ENCODE data around the gene FHOD1. TPM values are rescaled to one million over a fixed set of nuclear protein-coding genes. Genes with fewer than 3 reads are reported as not detected.
A peak's percentile ranks its signal among the peaks of the same experiment; 100 is the strongest.

The FHOD1 gene
- total and polyA plus RNA-seq, 12 donors: 16.6 to 148 (median 45.5) TPM

- no peaks in the 10 kb centered on the region for H3K9me3 ChIP-seq (replicated peaks in 1 of 3)
- no peak overlapping the region for H3K4me3 ChIP-seq
- no peaks in the 10 kb centered on the region for H3K36me3 ChIP-seq (replicated peaks in 1 of 2)
- no peak for DNase-seq
- no peaks in the 10 kb centered on the region for H3K27me3 ChIP-seq
- 38 to 48% (median 44%) methylated on average over 3 to 5 of the region's 5 CpGs for WGBS, 4 donors
- H3K27ac ChIP-seq: peak overlapping the region in 1 of 5 donors; percentile 99
- peaks cover 24 to 44% of the 10 kb centered on the region in 2 donors for H3K4me1 ChIP-seq (replicated peaks in 1 of 2)
- intact Hi-C loops (cut with DNase I): no loop called here
- TF ChIP-seq POLR2A (IDR thresholded peaks at IDR 0.05) (no peak), CTCF (IDR thresholded peaks at IDR 0.05) (no peak)
These were observed 60.7 kb downstream of the FHOD1 start for GRCh38 chr16:67186550-67186950.

GRCh38 chr16:67185651-67186134, 61.6 kb downstream of the FHOD1 start:
- DNase-seq: no peak
- Histone ChIP-seq H3K27me3 (no peaks in the 10 kb centered on the region), H3K9me3 (replicated peaks in 1 of 3) (no peaks in the 10 kb centered on the region), H3K4me1 (replicated peaks in 1 of 2) (peaks cover 29 to 47% of the 10 kb centered on the region in 2 donors), H3K4me3 (no peak overlapping the region), H3K27ac (peak overlapping the region in 2 of 5 donors; percentile 99), H3K36me3 (replicated peaks in 1 of 2) (no peaks in the 10 kb centered on the region)
- intact Hi-C loops (cut with DNase I): no loop called here
- TF ChIP-seq POLR2A (IDR thresholded peaks at IDR 0.05) (no peak), CTCF (IDR thresholded peaks at IDR 0.05) (peak in 2 of 6 experiments; percentile 5 to 29)
- WGBS, 4 donors: 7 to 11% (median 10%) methylated on average over 10 to 12 of the region's 12 CpGs

- Histone ChIP-seq H3K4me1 (replicated peaks in 1 of 2) (peaks cover 29 to 49% of the 10 kb centered on the region in 2 donors), H3K27ac (peak overlapping the region in 2 of 5 donors; percentile 99), H3K27me3 (no peaks in the 10 kb centered on the region), H3K4me3 (peak overlapping the region in 1 of 4 donors; percentile 74), H3K9me3 (replicated peaks in 1 of 3) (no peaks in the 10 kb centered on the region), H3K36me3 (replicated peaks in 1 of 2) (no peaks in the 10 kb centered on the region)
- TF ChIP-seq CTCF (IDR thresholded peaks at IDR 0.05) (peak; percentile 62 to 90 (median 83)), POLR2A (IDR thresholded peaks at IDR 0.05) (peak in 1 of 2 donors; percentile 28)
- intact Hi-C loops (cut with DNase I): no loop called here
- WGBS, 4 donors: 15 to 24% (median 18%) methylated on average over 17 to 43 of the region's 43 CpGs
- DNase-seq: peak; percentile 90 to 97 (median 95)
These were observed 62.2 kb downstream of the FHOD1 start for GRCh38 chr16:67184995-67185650.

GRCh38 chr16:67184453-67184994, 62.8 kb downstream of the FHOD1 start:
- Histone ChIP-seq H3K9me3 (replicated peaks in 1 of 3) (no peaks in the 10 kb centered on the region), H3K4me3 (peak overlapping the region in 2 of 4 donors; percentile 74 to 82), H3K27ac (peak overlapping the region; percentile 65 to 99 (median 99)), H3K4me1 (replicated peaks in 1 of 2) (peaks cover 29 to 44% of the 10 kb centered on the region in 2 donors), H3K27me3 (no peaks in the 10 kb centered on the region), H3K36me3 (replicated peaks in 1 of 2) (no peaks in the 10 kb centered on the region)
- no peak for TF ChIP-seq CTCF (IDR thresholded peaks at IDR 0.05)
- TF ChIP-seq POLR2A (IDR thresholded peaks at IDR 0.05): no peak
- WGBS, 4 donors: 4 to 12% (median 11%) methylated on average over 17 to 59 of the region's 59 CpGs; no CpG with 5 or more reads in 1 of the 4 donors
- no peak for DNase-seq
- intact Hi-C loops (cut with DNase I): no loop called here
